ENCODE results near the gene MYO5B. TPM values are rescaled to one million over a fixed set of nuclear protein-coding genes. Genes with fewer than 3 reads are reported as not detected.

MYO5B gene
- total RNA-seq, 1 experiment from 2014 or later, result 56.7 TPM

GRCh38 chr18:50093366-50094064 is 101.4 kb downstream of the MYO5B start:
- Mint-ChIP-seq H3K4me3 (ENCODE audit: low read depth, unreplicated experiment) (no peak overlapping the region), H3K4me1 (ENCODE audit: low read depth, unreplicated experiment) (peaks cover 54% of the 10 kb centered on the region), H3K27me3 (ENCODE audit: unreplicated experiment) (no peaks in the 10 kb centered on the region), H3K9me3 (ENCODE audit: low read depth, unreplicated experiment) (no peaks in the 10 kb centered on the region), H3K27ac (ENCODE audit: unreplicated experiment) (no peak overlapping the region), H3K36me3 (ENCODE audit: insufficient read depth, unreplicated experiment) (no peaks in the 10 kb centered on the region)
- TF ChIP-seq CTCF (IDR thresholded peaks at IDR 0.05; ENCODE audit: unreplicated experiment), result no peak
- no peak for DNase-seq
- CTCF ChIA-PET, result interaction anchor here (0.7 kb wide), 1 partner anchor 10 kb away, joined by 3 read pairs; no protein-coding TSS in a partner anchor
- BruUV-seq (replicated peaks), result no TSS peak
- intact Hi-C loops (cut with micrococcal nuclease; ENCODE audit: unreplicated experiment), result no loop called here

GRCh38 chr18:50092245-50092805 is 102.6 kb downstream of the MYO5B start:
- intact Hi-C loops (cut with micrococcal nuclease; ENCODE audit: unreplicated experiment), result no loop called here
- H3K9me3 Mint-ChIP-seq (ENCODE audit: low read depth, unreplicated experiment), result no peaks in the 10 kb centered on the region
- H3K4me3 Mint-ChIP-seq (ENCODE audit: low read depth, unreplicated experiment), result no peak overlapping the region
- no TSS peak for BruUV-seq (replicated peaks)
- no peak for DNase-seq
- no peaks in the 10 kb centered on the region for H3K27me3 Mint-ChIP-seq (ENCODE audit: unreplicated experiment)
- CTCF ChIA-PET, result no interaction called here
- H3K36me3 Mint-ChIP-seq (ENCODE audit: insufficient read depth, unreplicated experiment), result no peaks in the 10 kb centered on the region
- peak overlapping the region; percentile 34 for H3K27ac Mint-ChIP-seq (ENCODE audit: unreplicated experiment)
- H3K4me1 Mint-ChIP-seq (ENCODE audit: low read depth, unreplicated experiment), result peaks cover 52% of the 10 kb centered on the region
- no peak for TF ChIP-seq CTCF (IDR thresholded peaks at IDR 0.05; ENCODE audit: unreplicated experiment)

- TF ChIP-seq CTCF (IDR thresholded peaks at IDR 0.05; ENCODE audit: unreplicated experiment), result no peak
- CTCF ChIA-PET, result no interaction called here
- DNase-seq, result no peak
- H3K9me3 Mint-ChIP-seq (ENCODE audit: low read depth, unreplicated experiment), result no peaks in the 10 kb centered on the region
- peaks cover 46% of the 10 kb centered on the region for H3K4me1 Mint-ChIP-seq (ENCODE audit: low read depth, unreplicated experiment)
- no peak overlapping the region for H3K4me3 Mint-ChIP-seq (ENCODE audit: low read depth, unreplicated experiment)
- no peaks in the 10 kb centered on the region for H3K27me3 Mint-ChIP-seq (ENCODE audit: unreplicated experiment)
- peak overlapping the region; percentile 34 for H3K27ac Mint-ChIP-seq (ENCODE audit: unreplicated experiment)
- no TSS peak for BruUV-seq (replicated peaks)
- intact Hi-C loops (cut with micrococcal nuclease; ENCODE audit: unreplicated experiment), result no loop called here
- H3K36me3 Mint-ChIP-seq (ENCODE audit: insufficient read depth, unreplicated experiment), result no peaks in the 10 kb centered on the region
Observed at GRCh38 chr18:50091509-50092244, 103.3 kb downstream of the MYO5B start.

- DNase-seq, result no peak
- TF ChIP-seq CTCF (IDR thresholded peaks at IDR 0.05; ENCODE audit: unreplicated experiment), result no peak
- H3K27ac Mint-ChIP-seq (ENCODE audit: unreplicated experiment), result no peak overlapping the region
- H3K36me3 Mint-ChIP-seq (ENCODE audit: insufficient read depth, unreplicated experiment), result no peaks in the 10 kb centered on the region
- peaks cover 38% of the 10 kb centered on the region for H3K4me1 Mint-ChIP-seq (ENCODE audit: low read depth, unreplicated experiment)
- no peaks in the 10 kb centered on the region for H3K27me3 Mint-ChIP-seq (ENCODE audit: unreplicated experiment)
- no TSS peak for BruUV-seq (replicated peaks)
- no peaks in the 10 kb centered on the region for H3K9me3 Mint-ChIP-seq (ENCODE audit: low read depth, unreplicated experiment)
- no peak overlapping the region for H3K4me3 Mint-ChIP-seq (ENCODE audit: low read depth, unreplicated experiment)
- CTCF ChIA-PET, result interaction anchor here (0.7 kb wide), 1 partner anchor 27 kb away, joined by 3 read pairs; no protein-coding TSS in a partner anchor
- intact Hi-C loops (cut with micrococcal nuclease; ENCODE audit: unreplicated experiment), result no loop called here
Observed at GRCh38 chr18:50090370-50091312, 104.3 kb downstream of the MYO5B start.
